MM.1S (cell line): ENCODE measurements around the gene SDC3.

ENCODE experiments used
- CTCF ChIP-seq: fragments of 300-600 bp; sonication (generic); IDR thresholded peaks from 2 replicates; pipeline ENCODE4 v1.5.1; 2016; ENCODE audit warnings: antibody characterized with exemption, low read length, mixed read lengths
- EZH2 ChIP-seq: fragments of 300-600 bp; sonication (generic); optimal IDR thresholded peaks from 2 replicates; pipeline ENCODE3; 2017; ENCODE audit warnings: low read depth, mild to moderate bottlenecking, antibody characterized with exemption, low read length, mixed read lengths
- EZH2phosphoT487 ChIP-seq: fragments of 300-600 bp; sonication (generic); IDR thresholded peaks from 2 replicates; pipeline ENCODE4 v1.6.1; 2018; ENCODE audit warnings: antibody characterized with exemption, low read length

- TF ChIP-seq CTCF, result no peak
- no peak for TF ChIP-seq EZH2phosphoT487
- TF ChIP-seq EZH2, result no peak
Observed at GRCh38 chr1:30900486-30900885, 8.1 kb downstream of the SDC3 start.
